MM.1S (cell line): ENCODE data around the gene TTC7B.

Experiments
- EZH2 ChIP-seq: fragments of 300-600 bp; sonication (generic); optimal IDR thresholded peaks from 2 replicates; pipeline ENCODE3; 2017; ENCODE audit warnings: low read depth, mild to moderate bottlenecking, antibody characterized with exemption, low read length, mixed read lengths
- TF ChIP-seq, protein P1 (sequence below): fragments of 300-600 bp; sonication (generic); IDR thresholded peaks from 2 replicates; pipeline ENCODE4 v1.5.1; 2016; ENCODE audit warnings: antibody characterized with exemption, low read length, mixed read lengths

GRCh38 chr14:90614696-90615516, 201.3 kb downstream of the TTC7B start:
- TF ChIP-seq EZH2: no peak
- TF ChIP-seq, protein P1, sequence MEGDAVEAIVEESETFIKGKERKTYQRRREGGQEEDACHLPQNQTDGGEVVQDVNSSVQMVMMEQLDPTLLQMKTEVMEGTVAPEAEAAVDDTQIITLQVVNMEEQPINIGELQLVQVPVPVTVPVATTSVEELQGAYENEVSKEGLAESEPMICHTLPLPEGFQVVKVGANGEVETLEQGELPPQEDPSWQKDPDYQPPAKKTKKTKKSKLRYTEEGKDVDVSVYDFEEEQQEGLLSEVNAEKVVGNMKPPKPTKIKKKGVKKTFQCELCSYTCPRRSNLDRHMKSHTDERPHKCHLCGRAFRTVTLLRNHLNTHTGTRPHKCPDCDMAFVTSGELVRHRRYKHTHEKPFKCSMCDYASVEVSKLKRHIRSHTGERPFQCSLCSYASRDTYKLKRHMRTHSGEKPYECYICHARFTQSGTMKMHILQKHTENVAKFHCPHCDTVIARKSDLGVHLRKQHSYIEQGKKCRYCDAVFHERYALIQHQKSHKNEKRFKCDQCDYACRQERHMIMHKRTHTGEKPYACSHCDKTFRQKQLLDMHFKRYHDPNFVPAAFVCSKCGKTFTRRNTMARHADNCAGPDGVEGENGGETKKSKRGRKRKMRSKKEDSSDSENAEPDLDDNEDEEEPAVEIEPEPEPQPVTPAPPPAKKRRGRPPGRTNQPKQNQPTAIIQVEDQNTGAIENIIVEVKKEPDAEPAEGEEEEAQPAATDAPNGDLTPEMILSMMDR: no peak
